SU-DHL-6 (cell line): ENCODE data around the gene PPIL4.
"Not testable (repeated sequence)": the region's sequence is repeated elsewhere in the genome, so short reads cannot be mapped to it uniquely, and the experiment has no call there.

ENCODE experiments used
- CTCF ChIP-seq: fragments of 200-600 bp; sonication (generic); IDR thresholded peaks from one replicate; pipeline ENCODE4 v1.5.1; 2017; ENCODE audit warnings: antibody characterized with exemption, mild to moderate bottlenecking, low read length, moderate library complexity; ENCODE audit not compliant: insufficient read depth, poor library complexity, severe bottlenecking
- EZH2phosphoT487 ChIP-seq: fragments of 200-600 bp; sonication (generic), shearing (Covaris generic); conservative IDR thresholded peaks from 2 replicates; pipeline ENCODE4 v1.6.1; 2018; ENCODE audit warnings: mild to moderate bottlenecking, antibody characterized with exemption, low read length, moderate library complexity, mixed read lengths

GRCh38 chr6:149495349-149496016 lies 50.4 kb downstream of the PPIL4 start:
- TF ChIP-seq CTCF, EZH2phosphoT487: not testable (repeated sequence)
